Testis (tissue), 2 donors: Measurements from ENCODE around the gene TUBB2B.

ENCODE experiments used
- CTCF ChIP-seq, 3 experiments: fragments of 450-650 bp in 2 of 3; fragments of 200-600 bp in 1 of 3; sonication (generic) in 1 of 3; IDR thresholded peaks; one replicate each; pipeline ENCODE4 v1.5.1; 2016 to 2019; ENCODE audit warnings: antibody characterized with exemption in 3 of 3, mild to moderate bottlenecking in 2 of 3, moderate library complexity in 1 of 3
- POLR2A ChIP-seq: fragments of 450-650 bp; IDR thresholded peaks from one replicate; pipeline ENCODE4 v1.6.1; 2017; ENCODE audit warnings: antibody characterized with exemption, mild to moderate bottlenecking, moderate library complexity

GRCh38 chr6:3251462-3252314 is 24.2 kb upstream of the TUBB2B start:
- TF ChIP-seq CTCF (IDR thresholded peaks at IDR 0.05), result peak; percentile 88 to 96 (median 91)
- no peak for TF ChIP-seq POLR2A
